ENCODE measurements around the gene PASK.

PASK gene

GRCh38 chr2:241064008-241064801 is 85.1 kb downstream of the PASK start:
- no peak for DNase-seq (ENCODE audit: low spot score)

GRCh38 chr2:241063587-241063986 is 85.7 kb downstream of the PASK start:
- no peak for DNase-seq (ENCODE audit: low spot score)

GRCh38 chr2:241063093-241063551 is 86.2 kb downstream of the PASK start:
- DNase-seq (ENCODE audit: low spot score), result no peak

GRCh38 chr2:241062389-241063092 is 86.7 kb downstream of the PASK start:
- DNase-seq (ENCODE audit: low spot score), result no peak

- DNase-seq (ENCODE audit: low spot score), result no peak
Observed at GRCh38 chr2:241061275-241061674, 88.0 kb downstream of the PASK start.
